Activated naive CD4-positive, alpha-beta T cell treated with Interleukin-2 at 50 U/mL for 16 hours (primary cell): ENCODE results near the gene UBE2L3.

Source experiments
- DNase-seq: peaks from one replicate; pipeline ENCODE4 v3.0.0-alpha.2; 2020

The UBE2L3 gene

GRCh38 chr22:21650823-21651520, 83.5 kb downstream of the UBE2L3 start:
- no peak for DNase-seq

GRCh38 chr22:21651521-21652009, 84.1 kb downstream of the UBE2L3 start:
- DNase-seq: no peak

- peak; percentile 85 for DNase-seq
Observed at GRCh38 chr22:21652010-21652546, 84.6 kb downstream of the UBE2L3 start.

GRCh38 chr22:21652547-21653545, 85.3 kb downstream of the UBE2L3 start:
- DNase-seq: no peak

- DNase-seq: no peak
Observed at GRCh38 chr22:21657020-21657359, 89.5 kb downstream of the UBE2L3 start.

GRCh38 chr22:21657360-21658032, 90.0 kb downstream of the UBE2L3 start:
- peak; percentile 81 for DNase-seq

GRCh38 chr22:21659864-21660525, 92.5 kb downstream of the UBE2L3 start:
- DNase-seq: no peak

- DNase-seq: no peak
Observed at GRCh38 chr22:21660904-21661303, 93.4 kb downstream of the UBE2L3 start.

GRCh38 chr22:21661991-21662390, 94.5 kb downstream of the UBE2L3 start:
- DNase-seq: no peak

- DNase-seq: no peak
Observed at GRCh38 chr22:21663738-21664137, 96.2 kb downstream of the UBE2L3 start.

GRCh38 chr22:21665047-21665851, 97.7 kb downstream of the UBE2L3 start:
- no peak for DNase-seq

GRCh38 chr22:21666786-21667185, 99.3 kb downstream of the UBE2L3 start:
- no peak for DNase-seq

GRCh38 chr22:21669026-21669425, 101.5 kb downstream of the UBE2L3 start:
- no peak for DNase-seq

GRCh38 chr22:21672107-21672629, 104.7 kb downstream of the UBE2L3 start:
- no peak for DNase-seq
